H1 (cell line): ENCODE data around the gene RAB24. TPM values are rescaled to one million over a fixed set of nuclear protein-coding genes. Genes with fewer than 3 reads are reported as not detected.

ENCODE experiments used
- CTCF ChIA-PET: fragments of 300-600 bp; sonication (Branson Sonifier 250); formaldehyde crosslinking; loops from one replicate; lab custom pipeline; 2021; ENCODE audit not compliant: partially characterized antibody; lab: Charles Lee
- POLR2A ChIA-PET: fragments of 300-600 bp; sonication (Branson Sonifier 250); formaldehyde crosslinking; loops from one replicate; lab custom pipeline; 2021; ENCODE audit warnings: inconsistent platforms; ENCODE audit not compliant: partially characterized antibody; lab: Charles Lee
- DNase-seq, 2 experiments: peaks; one replicate each; pipeline versions ENCODE4 v3.0.0 to v3.0.0-alpha.2; 2010 to 2022; ENCODE audit warnings: low spot score in 2 of 2, low read depth in 1 of 2, mixed read lengths in 1 of 2
- FAIRE-seq: peaks from 2 replicates; lab custom pipeline; 2011; peaks lifted over from hg19 to GRCh38; lab: Jason Lieb, UNC
- H2AFZ ChIP-seq: 2 replicates; pipeline ENCODE4 v1.8.1; 2012; ENCODE audit warnings: low read length, inconsistent platforms
- H2AK5ac ChIP-seq: 2 replicates; pipeline ENCODE4 v1.6.1; 2013; ENCODE audit warnings: low read depth, low read length
- H2BK120ac ChIP-seq: replicated peaks from 2 replicates; pipeline ENCODE3; 2013; ENCODE audit warnings: low read depth, low read length, inconsistent platforms
- H2BK12ac ChIP-seq: 2 replicates; pipeline ENCODE4 v1.6.1; 2013; ENCODE audit warnings: low read depth, low read length
- H2BK15ac ChIP-seq: 2 replicates; pipeline ENCODE4 v1.6.1; 2013; ENCODE audit warnings: low read length
- H2BK20ac ChIP-seq: 2 replicates; pipeline ENCODE4 v1.6.1; 2013; ENCODE audit warnings: low read length
- H2BK5ac ChIP-seq: 2 replicates; pipeline ENCODE4 v1.6.1; 2013; ENCODE audit warnings: low read depth, low read length
- H3K14ac ChIP-seq: 2 replicates; pipeline ENCODE4 v1.6.1; 2013; ENCODE audit warnings: inconsistent platforms; ENCODE audit not compliant: insufficient read length
- H3K18ac ChIP-seq: 2 replicates; pipeline ENCODE4 v1.6.1; 2013; ENCODE audit warnings: low read length; ENCODE audit errors: extremely low read depth
- H3K23ac ChIP-seq: 2 replicates; pipeline ENCODE4 v1.6.1; 2013; ENCODE audit warnings: inconsistent platforms; ENCODE audit not compliant: insufficient read length
- H3K23me2 ChIP-seq: 2 replicates; pipeline ENCODE4 v1.6.1; 2013; ENCODE audit warnings: low read depth, low read length
- H3K27ac ChIP-seq: 2 replicates; pipeline ENCODE4 v1.6.1; 2011; ENCODE audit warnings: low read depth, low read length, inconsistent platforms
- H3K27me3 ChIP-seq, 4 experiments: replicated peaks in 1 of 4; 1 replicate in 1 of 4; 2 replicates in 3 of 4; pipeline versions ENCODE4 v1.6.1 to v1.8.1; 2011 to 2013; ENCODE audit warnings: low read length in 3 of 4, mild to moderate bottlenecking in 3 of 4, inconsistent platforms in 2 of 4, mixed read lengths in 2 of 4, moderate library complexity in 1 of 4; ENCODE audit not compliant: control insufficient read depth in 3 of 4, insufficient read depth in 3 of 4; ENCODE audit errors: extremely low read depth in 1 of 4
- H3K36me3 ChIP-seq, 4 experiments: 2 replicates each; pipeline versions ENCODE4 v1.6.1 to v1.8.1; 2011 to 2013; ENCODE audit warnings: mild to moderate bottlenecking in 4 of 4, low read length in 3 of 4, moderate library complexity in 2 of 4, control low read depth in 1 of 4, inconsistent platforms in 1 of 4; ENCODE audit not compliant: insufficient read depth in 4 of 4, control insufficient read depth in 2 of 4
- H3K4ac ChIP-seq: replicated peaks from 2 replicates; pipeline ENCODE3; 2013; ENCODE audit warnings: low read length, low read depth, mixed read lengths, inconsistent platforms; ENCODE audit not compliant: insufficient read length
- H3K4me1 ChIP-seq, 4 experiments: replicated peaks in 1 of 4; 1 replicate in 1 of 4; 2 replicates in 3 of 4; pipeline versions ENCODE4 v1.6.1 to v1.8.1; 2011 to 2013; ENCODE audit warnings: low read length in 3 of 4, inconsistent platforms in 2 of 4, mixed read lengths in 1 of 4; ENCODE audit not compliant: insufficient read depth in 4 of 4, control insufficient read depth in 3 of 4
- H3K4me2 ChIP-seq, 2 experiments: 2 replicates each; pipeline versions ENCODE4 v1.6.1 to v1.8.1; 2011 to 2013; ENCODE audit warnings: low read depth in 2 of 2, low read length in 2 of 2, control low read depth in 1 of 2, inconsistent platforms in 1 of 2, mild to moderate bottlenecking in 1 of 2; ENCODE audit not compliant: insufficient read depth in 1 of 2
- H3K4me3 ChIP-seq, 4 experiments: fragments of 200-600, 300-600 bp in 1 of 4; sonication (generic), shearing (Covaris generic), sonication (Bioruptor Twin) in 1 of 4; 2 replicates each; pipeline versions ENCODE4 v1.5.1 to v1.8.1; 2011 to 2016; ENCODE audit warnings: low read length in 4 of 4, low read depth in 3 of 4, control low read depth in 2 of 4, inconsistent platforms in 2 of 4, mild to moderate bottlenecking in 2 of 4, mixed read lengths in 1 of 4, moderate library complexity in 1 of 4; ENCODE audit not compliant: insufficient read depth in 2 of 4; ENCODE audit errors: extremely low read depth in 1 of 4
- H3K56ac ChIP-seq: replicated peaks from 2 replicates; pipeline ENCODE3; 2013; ENCODE audit warnings: low read depth, mild to moderate bottlenecking, mixed read lengths, low read length, inconsistent platforms; ENCODE audit not compliant: insufficient read length
- H3K79me1 ChIP-seq: 2 replicates; pipeline ENCODE4 v1.6.1; 2013; ENCODE audit warnings: low read depth, low read length, control low read depth
- H3K79me2 ChIP-seq, 2 experiments: 2 replicates each; pipeline versions ENCODE4 v1.6.1 to v1.8.1; 2012 to 2013; ENCODE audit warnings: low read length in 2 of 2, mild to moderate bottlenecking in 2 of 2, inconsistent platforms in 1 of 2; ENCODE audit not compliant: insufficient read depth in 2 of 2, control insufficient read depth in 1 of 2
- H3K9ac ChIP-seq, 4 experiments: replicated peaks in 1 of 4; 1 replicate in 1 of 4; 2 replicates in 3 of 4; pipeline versions ENCODE4 v1.6.1 to v1.8.1; 2011 to 2013; ENCODE audit warnings: low read depth in 3 of 4, low read length in 3 of 4, control low read depth in 2 of 4, mild to moderate bottlenecking in 2 of 4, moderate library complexity in 2 of 4, inconsistent platforms in 1 of 4; ENCODE audit errors: extremely low read depth in 1 of 4
- H3K9me3 ChIP-seq, 2 experiments: 2 replicates each; pipeline versions ENCODE4 v1.6.1 to v1.8.1; 2012 to 2013; ENCODE audit warnings: mild to moderate bottlenecking in 2 of 2, moderate library complexity in 2 of 2, control low read depth in 1 of 2, inconsistent platforms in 1 of 2, low read depth in 1 of 2, low read length in 1 of 2, mixed read lengths in 1 of 2; ENCODE audit not compliant: insufficient read depth in 2 of 2
- H4K20me1 ChIP-seq, 2 experiments: replicated peaks in 1 of 2; 2 replicates each; pipeline versions ENCODE3 to v1.8.1; 2011 to 2013; ENCODE audit warnings: inconsistent platforms in 2 of 2, low read length in 2 of 2, mild to moderate bottlenecking in 1 of 2; ENCODE audit not compliant: insufficient read depth in 2 of 2, control insufficient read depth in 1 of 2
- H4K5ac ChIP-seq: 2 replicates; pipeline ENCODE4 v1.6.1; 2013; ENCODE audit warnings: low read length, low read depth, mixed read lengths, inconsistent platforms; ENCODE audit not compliant: insufficient read length
- H4K8ac ChIP-seq: 2 replicates; pipeline ENCODE4 v1.8.0; 2013; ENCODE audit warnings: mild to moderate bottlenecking, moderate library complexity, low read length, inconsistent platforms; ENCODE audit not compliant: insufficient read depth; ENCODE audit errors: extremely low read depth
- H4K91ac ChIP-seq: replicated peaks from 2 replicates; pipeline ENCODE3; 2013; ENCODE audit warnings: low read length, mixed read lengths, inconsistent platforms; ENCODE audit not compliant: insufficient read length
- BACH1 ChIP-seq: IDR thresholded peaks from 2 replicates; pipeline ENCODE4 v1.6.1; 2012; ENCODE audit warnings: low read length, improper control_type of control experiment
- CBX5 ChIP-seq: fragments of 300-800, 300-1000 bp; sonication (generic); IDR thresholded peaks from 2 replicates; pipeline ENCODE4 v1.7.1; 2016; ENCODE audit warnings: antibody characterized with exemption, low read length, low read depth
- CHD1 ChIP-seq: IDR thresholded peaks from 2 replicates; pipeline ENCODE4 v1.6.1; 2012; ENCODE audit warnings: low read depth, low read length, improper control_type of control experiment
- EP300 ChIP-seq, 2 experiments: IDR thresholded peaks; 1 replicate in 1 of 2; 2 replicates in 1 of 2; pipeline ENCODE4 v1.6.1; 2011 to 2012; ENCODE audit warnings: low read depth in 2 of 2, low read length in 2 of 2, mild to moderate bottlenecking in 2 of 2, borderline replicate concordance in 1 of 2, inconsistent platforms in 1 of 2, moderate library complexity in 1 of 2
- HDAC2 ChIP-seq, 2 experiments: fragments of 300-600 bp in 1 of 2; sonication (generic) in 1 of 2; IDR thresholded peaks; 2 replicates each; pipeline ENCODE4 v1.6.1; 2011 to 2012; ENCODE audit warnings: low read depth in 2 of 2, low read length in 2 of 2, mild to moderate bottlenecking in 2 of 2, moderate library complexity in 2 of 2, borderline replicate concordance in 1 of 2, inconsistent platforms in 1 of 2
- KDM1A ChIP-seq: fragments of 200-600, 300-600 bp; sonication (generic); IDR thresholded peaks from 2 replicates; pipeline ENCODE4 v1.7.1; 2016; ENCODE audit warnings: mild to moderate bottlenecking, low read length, borderline replicate concordance
- MAFK ChIP-seq: IDR thresholded peaks from 2 replicates; pipeline ENCODE4 v1.6.1; 2012; ENCODE audit warnings: low read depth, mild to moderate bottlenecking, improper control_type of control experiment, low read length
- POLR2A ChIP-seq, 2 experiments: IDR thresholded peaks; 1 replicate in 1 of 2; 2 replicates in 1 of 2; pipeline ENCODE4 v1.6.1; 2011; ENCODE audit warnings: low read depth in 2 of 2, low read length in 2 of 2, mild to moderate bottlenecking in 2 of 2; ENCODE audit errors: control extremely low read depth in 1 of 2
- POLR2AphosphoS5 ChIP-seq: IDR thresholded peaks from 2 replicates; pipeline ENCODE4 v1.6.1; 2011; ENCODE audit warnings: low read depth, low read length
- POU5F1 ChIP-seq: IDR thresholded peaks from 2 replicates; pipeline ENCODE4 v1.6.1; 2011; ENCODE audit warnings: low read depth, mild to moderate bottlenecking, low read length, moderate library complexity
- RXRA ChIP-seq: IDR thresholded peaks from 2 replicates; pipeline ENCODE4 v1.6.1; 2011; ENCODE audit warnings: low read depth, mild to moderate bottlenecking, low read length, moderate library complexity; ENCODE audit not compliant: insufficient read depth
- SIX5 ChIP-seq: IDR thresholded peaks from 2 replicates; pipeline ENCODE4 v1.6.1; 2011; ENCODE audit warnings: mild to moderate bottlenecking, low read depth, low read length
- SP1 ChIP-seq: IDR thresholded peaks from 2 replicates; pipeline ENCODE4 v1.6.1; 2011; ENCODE audit warnings: low read depth, low read length
- ZNF274 ChIP-seq: IDR thresholded peaks from 2 replicates; pipeline ENCODE4 v1.7.0; 2012; ENCODE audit warnings: low read length, borderline replicate concordance; ENCODE audit errors: extremely low read depth
- WGBS, 2 experiments: shearing (Covaris generic) in 1 of 2; methylation state at CpG; one replicate each; pipeline versions ENCODE4 v1.1.6 to v1.1.7; 2013 to 2015; ENCODE audit warnings: low lambda C conversion rate in 2 of 2, mixed read lengths in 2 of 2, inconsistent platforms in 1 of 2, low coverage in 1 of 2, missing lambda C conversion rate in 1 of 2; ENCODE audit not compliant: insufficient replicate concordance in 2 of 2, insufficient coverage in 1 of 2, insufficient read length in 1 of 2; ENCODE audit errors: extremely low coverage in 1 of 2, missing lambda C conversion rate in 1 of 2; 5-methylcytosine and 5-hydroxymethylcytosine counted together
- polyA plus RNA-seq, 7 experiments: library from polyadenylated mRNA; depleted of rRNA in 3 of 7; stranded (reverse) in 5 of 7; unstranded in 2 of 7; fragments of >200 nt in 5 of 7; fragments of 200-250 nt in 2 of 7; gene quantifications; 1 replicate in 5 of 7; 2 replicates in 1 of 7; 4 replicates in 1 of 7; pipeline versions ENCODE4 v1.2.1 to v1.2.3, GENCODE V29; 2011 to 2013; ENCODE audit warnings: missing spikeins in 2 of 7, mixed read lengths in 2 of 7
- total RNA-seq: library from RNA; stranded (reverse); fragmentation: NEBNext Ultra II Directional; extraction: Animal tissue kit (Norgen Biotek cat#: 25700); gene quantifications from 2 replicates; pipeline ENCODE4 v1.2.1, GENCODE V29; 2021
- TF ChIP-seq, protein P1 (sequence below): IDR thresholded peaks from 2 replicates; pipeline ENCODE4 v1.6.1; 2012; ENCODE audit warnings: inconsistent platforms

RAB24 gene
- total and polyA plus RNA-seq, 2 of the 8 experiments (the other 6 are each of a cell fraction or from before 2014, with no cell fraction given) = 18.8 to 33.8 TPM

- FAIRE-seq (no peak), DNase-seq (no peak)
- Histone ChIP-seq H3K23ac (no peak overlapping the region), H2BK15ac (no peak overlapping the region), H3K79me2 (peaks cover 15 to 60% of the 10 kb centered on the region in 2 experiments), H2BK20ac (no peak overlapping the region), H3K4me1 (peaks cover 0 to 13% (median 4%) of the 10 kb centered on the region in 4 experiments; a peak in 3 of 7 replicates), H4K91ac (no peak overlapping the region), H2BK120ac (no peak overlapping the region), H3K27ac (no peak overlapping the region), H3K9ac (no peak overlapping the region), H2AFZ (no peak overlapping the region), H3K79me1 (peaks cover 18% of the 10 kb centered on the region), H3K23me2 (peaks cover 8% of the 10 kb centered on the region), H4K20me1 (peaks cover 5% of the 10 kb centered on the region in 2 experiments), H3K14ac (no peak overlapping the region), H2AK5ac (no peak overlapping the region), H3K4me2 (no peak overlapping the region; a peak in 1 of 4 replicates), H3K4ac (no peak overlapping the region), H3K18ac (no peak overlapping the region), H4K8ac (no peak overlapping the region), H2BK12ac (no peak overlapping the region), H4K5ac (no peak overlapping the region), H3K9me3 (no peaks in the 10 kb centered on the region), H3K56ac (no peak overlapping the region), H3K4me3 (no peak overlapping the region), H3K36me3 (peaks cover 0 to 7% (median 4%) of the 10 kb centered on the region in 4 experiments; a peak in 4 of 8 replicates), H2BK5ac (no peak overlapping the region), H3K27me3 (no peaks in the 10 kb centered on the region)
- ChIA-PET CTCF (interaction anchor here (0.6 to 11.2 kb wide), 10 partner anchors 11 to 104 kb away, joined by 3 to 142 read pairs (median 4); no protein-coding TSS in a partner anchor), POLR2A (interaction anchor here (0.7 to 8.1 kb wide), 5 partner anchors 10 to 260 kb away, joined by 3 to 66 read pairs (median 3); partner anchors contain the start of gene PDLIM7)
- 90% methylated on average over 3 of the region's 3 CpGs; no CpG with 5 or more reads in 1 of the 2 experiments for WGBS, 2 experiments
- TF ChIP-seq SIX5 (no peak), MAFK (no peak), HDAC2 (IDR thresholded peaks at IDR 0.05; ENCODE audit: borderline replicate concordance in 1 of 2, low read depth in 2 of 2, low read length in 2 of 2) (no peak), CBX5 (no peak), BACH1 (no peak), RXRA (no peak), EP300 (IDR thresholded peaks at IDR 0.05; ENCODE audit: borderline replicate concordance in 1 of 2, low read depth in 2 of 2, low read length in 2 of 2) (no peak), SP1 (no peak), ZNF274 (no peak), KDM1A (no peak), POLR2AphosphoS5 (no peak), POU5F1 (no peak), CHD1 (no peak), POLR2A (IDR thresholded peaks at IDR 0.05; ENCODE audit: control extremely low read depth in 1 of 2, low read depth in 2 of 2, low read length in 2 of 2) (no peak)
- TF ChIP-seq, protein P1, sequence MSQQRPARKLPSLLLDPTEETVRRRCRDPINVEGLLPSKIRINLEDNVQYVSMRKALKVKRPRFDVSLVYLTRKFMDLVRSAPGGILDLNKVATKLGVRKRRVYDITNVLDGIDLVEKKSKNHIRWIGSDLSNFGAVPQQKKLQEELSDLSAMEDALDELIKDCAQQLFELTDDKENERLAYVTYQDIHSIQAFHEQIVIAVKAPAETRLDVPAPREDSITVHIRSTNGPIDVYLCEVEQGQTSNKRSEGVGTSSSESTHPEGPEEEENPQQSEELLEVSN = no peak
Measured at GRCh38 chr5:177349362-177349647, 45.8 kb upstream of the RAB24 start.
